SJSA1 (cell line): ENCODE results near the gene ANO6. TPM values are rescaled to one million over a fixed set of nuclear protein-coding genes. Genes with fewer than 3 reads are reported as not detected.

ENCODE experiments used
- DNase-seq, 2 experiments: peaks; one replicate each; pipeline ENCODE4 v3.0.0-alpha.2; 2015 to 2020; ENCODE audit warnings: low spot score in 2 of 2, low read depth in 1 of 2
- H3K27ac ChIP-seq: fragments of 250-450 bp; sonication (Bioruptor Pico); 2 replicates; pipeline ENCODE4 v1.5.1; 2020; ENCODE audit warnings: mild to moderate bottlenecking, moderate library complexity
- H3K27me3 ChIP-seq: fragments of 250-450 bp; sonication (Bioruptor Pico); replicated peaks from 2 replicates; pipeline ENCODE4 v1.5.1; 2020; ENCODE audit warnings: mild to moderate bottlenecking, moderate library complexity
- H3K36me3 ChIP-seq: fragments of 250-450 bp; sonication (Bioruptor Pico); 2 replicates; pipeline ENCODE4 v1.5.1; 2020; ENCODE audit warnings: mild to moderate bottlenecking
- H3K4me1 ChIP-seq: fragments of 250-450 bp; sonication (Bioruptor Pico); replicated peaks from 2 replicates; pipeline ENCODE4 v1.6.1; 2021; ENCODE audit warnings: mild to moderate bottlenecking
- H3K4me3 ChIP-seq: fragments of 250-450 bp; sonication (Bioruptor Pico); 2 replicates; pipeline ENCODE4 v1.5.1; 2020; ENCODE audit warnings: mild to moderate bottlenecking
- H3K9me3 ChIP-seq: fragments of 250-450 bp; sonication (Bioruptor Pico); replicated peaks from 2 replicates; pipeline ENCODE4 v1.5.1; 2020; ENCODE audit warnings: mild to moderate bottlenecking
- total RNA-seq: library from RNA; depleted of rRNA; stranded (reverse); fragments of >200 nt; shearing (Covaris generic); gene quantifications from 2 replicates; pipeline ENCODE4 v1.2.3, GENCODE V29; 2014

The ANO6 gene
- total RNA-seq, 1 experiment from 2014 or later: 88.8 TPM

DNA sequence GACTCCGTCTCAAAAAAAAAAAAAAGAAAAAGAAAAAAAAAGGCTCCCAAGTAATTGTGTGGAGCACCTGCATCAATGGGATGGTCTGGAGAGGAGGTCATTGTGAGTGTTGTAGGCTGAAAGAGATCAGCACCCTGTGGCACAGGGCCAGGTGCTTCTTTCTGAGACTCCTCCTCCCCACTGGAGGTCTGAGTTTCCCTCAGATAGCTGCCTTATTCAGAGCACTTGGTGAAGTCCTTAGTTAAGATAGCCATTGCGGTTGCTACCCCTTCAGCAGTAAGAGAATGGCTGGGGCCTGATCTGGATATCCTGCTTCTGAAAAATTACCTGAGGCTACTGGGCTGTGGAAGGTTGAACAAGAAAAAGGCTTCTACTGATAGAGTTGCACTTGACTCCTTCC, 69.8 kb downstream of the ANO6 start:
- no peak for DNase-seq
- H3K36me3 ChIP-seq: no peaks in the 10 kb centered on the region; the same call in 1 of the 2 replicates
- H3K4me1 ChIP-seq: peaks cover 30% of the 10 kb centered on the region
- no peak overlapping the region for H3K4me3 ChIP-seq
- no peaks in the 10 kb centered on the region for H3K27me3 ChIP-seq
- no peak overlapping the region for H3K27ac ChIP-seq
- H3K9me3 ChIP-seq: no peaks in the 10 kb centered on the region

DNA sequence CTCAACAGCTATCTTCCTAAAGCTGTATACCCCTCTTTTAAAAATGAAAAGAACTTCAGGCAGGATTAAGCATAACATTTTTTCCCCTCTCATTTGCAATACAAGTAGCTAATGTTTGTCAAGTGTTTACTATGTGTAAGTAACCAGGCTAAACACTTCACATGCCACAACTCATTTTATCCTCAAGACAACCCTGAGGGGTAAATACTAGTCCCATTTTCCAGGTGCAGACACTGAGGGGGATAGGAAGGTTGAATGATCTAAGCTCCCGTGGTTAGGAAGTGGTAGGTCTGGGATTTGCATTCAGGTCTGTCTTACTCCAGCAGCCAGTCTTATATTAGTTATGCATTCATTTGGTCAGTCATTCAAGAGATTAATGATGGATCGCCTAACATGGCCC, 70.7 kb downstream of the ANO6 start:
- no peak for DNase-seq
- H3K27me3 ChIP-seq: no peaks in the 10 kb centered on the region
- no peak overlapping the region for H3K4me3 ChIP-seq
- H3K4me1 ChIP-seq: peaks cover 30% of the 10 kb centered on the region
- no peak overlapping the region for H3K27ac ChIP-seq
- H3K36me3 ChIP-seq: peaks cover under 1% of the 10 kb centered on the region; the same call in 1 of the 2 replicates
- no peaks in the 10 kb centered on the region for H3K9me3 ChIP-seq

GRCh38 chr12:45289245-45290215, 73.6 kb downstream of the ANO6 start:
- Histone ChIP-seq H3K36me3 (0 out of 2 replicates have a peak, but pooled peaks cover 3% of the 10 kb centered on the region), H3K27me3 (no peaks in the 10 kb centered on the region), H3K9me3 (no peaks in the 10 kb centered on the region), H3K27ac (no peak overlapping the region), H3K4me3 (no peak overlapping the region), H3K4me1 (peaks cover 12% of the 10 kb centered on the region)
- DNase-seq: no peak

DNA sequence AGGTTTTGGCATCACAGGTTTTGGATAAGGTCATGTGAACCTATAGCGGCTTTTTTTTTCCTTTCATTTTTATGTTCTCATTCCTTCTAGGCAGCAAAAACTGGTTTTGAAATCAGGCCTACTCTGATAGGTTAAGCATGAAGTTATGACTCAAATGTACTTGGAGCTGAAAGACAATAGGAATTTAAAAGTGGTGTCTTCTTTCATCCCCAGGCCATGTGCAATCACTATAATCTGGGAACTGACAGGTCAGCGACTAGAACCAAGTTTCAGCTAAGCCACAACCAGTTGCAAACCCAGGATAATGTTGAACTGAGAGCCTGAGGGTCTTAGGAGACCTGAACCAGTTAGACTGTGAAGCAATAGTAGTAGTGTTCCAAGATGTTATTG, 74.3 kb downstream of the ANO6 start:
- Histone ChIP-seq H3K4me1 (peaks cover 6% of the 10 kb centered on the region), H3K27me3 (no peaks in the 10 kb centered on the region), H3K4me3 (no peak overlapping the region), H3K27ac (no peak overlapping the region), H3K9me3 (no peaks in the 10 kb centered on the region), H3K36me3 (0 out of 2 replicates have a peak, but pooled peaks cover 3% of the 10 kb centered on the region)
- no peak for DNase-seq

GRCh38 chr12:45291518-45291917, 75.6 kb downstream of the ANO6 start:
- DNase-seq: no peak
- Histone ChIP-seq H3K36me3 (0 out of 2 replicates have a peak, but pooled peaks cover 3% of the 10 kb centered on the region), H3K27me3 (no peaks in the 10 kb centered on the region), H3K4me3 (no peak overlapping the region), H3K4me1 (0 out of 2 replicates have a peak, but pooled peaks cover 3% of the 10 kb centered on the region), H3K9me3 (no peaks in the 10 kb centered on the region), H3K27ac (no peak overlapping the region)

GRCh38 chr12:45292486-45293195, 76.7 kb downstream of the ANO6 start:
- Histone ChIP-seq H3K4me1 (0 out of 2 replicates have a peak, but pooled peaks cover 3% of the 10 kb centered on the region), H3K27ac (no peak overlapping the region), H3K36me3 (0 out of 2 replicates have a peak, but pooled peaks cover 3% of the 10 kb centered on the region), H3K9me3 (no peaks in the 10 kb centered on the region), H3K4me3 (no peak overlapping the region), H3K27me3 (no peaks in the 10 kb centered on the region)
- DNase-seq: no peak

- Histone ChIP-seq H3K36me3 (0 out of 2 replicates have a peak, but pooled peaks cover 3% of the 10 kb centered on the region), H3K4me1 (peaks cover 22% of the 10 kb centered on the region), H3K4me3 (no peak overlapping the region), H3K27ac (no peak overlapping the region), H3K27me3 (no peaks in the 10 kb centered on the region), H3K9me3 (no peaks in the 10 kb centered on the region)
- DNase-seq: no peak
Observed at GRCh38 chr12:45294906-45295305, 79.0 kb downstream of the ANO6 start.

DNA sequence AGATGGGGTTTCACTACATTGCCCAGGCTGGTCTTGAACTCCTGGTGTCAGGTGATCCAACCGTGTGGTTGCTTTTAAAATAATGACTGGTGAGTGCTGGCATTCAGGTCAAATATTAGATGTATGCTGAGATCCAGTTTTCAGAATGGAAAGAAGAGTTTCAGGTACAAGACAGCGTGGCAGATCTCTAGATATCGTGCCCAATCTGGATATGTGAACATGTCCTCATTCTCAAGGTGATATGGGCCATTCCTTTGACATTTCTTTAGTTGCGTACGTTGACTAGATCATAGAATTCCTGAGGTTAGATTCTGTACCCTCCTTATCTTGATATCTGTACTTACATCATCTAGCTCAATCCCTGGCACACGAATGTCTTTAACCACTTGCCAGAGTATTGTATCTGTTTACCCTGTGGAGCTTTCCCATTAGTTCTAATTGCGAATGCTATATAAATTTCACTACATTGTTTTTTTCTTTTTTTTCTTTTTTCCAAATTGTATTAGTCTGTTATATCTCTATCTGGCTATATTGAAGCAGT, 80.2 kb downstream of the ANO6 start:
- Histone ChIP-seq H3K27ac (no peak overlapping the region), H3K27me3 (no peaks in the 10 kb centered on the region), H3K36me3 (0 out of 2 replicates have a peak, but pooled peaks cover 3% of the 10 kb centered on the region), H3K9me3 (no peaks in the 10 kb centered on the region), H3K4me1 (peaks cover 20% of the 10 kb centered on the region), H3K4me3 (no peak overlapping the region)
- DNase-seq: no peak

DNA sequence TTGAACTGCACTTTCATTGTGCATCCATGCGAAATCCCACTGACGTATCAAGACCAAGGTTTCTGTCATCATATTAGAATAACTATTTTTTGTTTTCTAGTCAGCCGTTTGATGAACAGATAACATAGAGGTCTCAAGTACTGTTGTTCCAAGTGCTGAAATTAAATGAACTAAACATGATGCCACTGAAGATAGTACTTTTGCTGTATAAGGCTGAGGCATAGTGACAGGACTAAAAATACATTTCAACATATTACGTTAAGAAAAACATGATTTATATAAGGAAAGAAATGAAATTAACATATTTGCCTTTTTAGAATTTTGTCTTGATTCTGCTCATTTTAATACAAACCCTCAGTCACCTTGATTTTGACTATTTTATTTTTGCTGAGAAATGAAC, 82.2 kb downstream of the ANO6 start:
- Histone ChIP-seq H3K9me3 (no peaks in the 10 kb centered on the region), H3K36me3 (no peaks in the 10 kb centered on the region), H3K4me3 (no peak overlapping the region), H3K27ac (no peak overlapping the region), H3K4me1 (peaks cover 20% of the 10 kb centered on the region), H3K27me3 (no peaks in the 10 kb centered on the region)
- DNase-seq: no peak

DNA sequence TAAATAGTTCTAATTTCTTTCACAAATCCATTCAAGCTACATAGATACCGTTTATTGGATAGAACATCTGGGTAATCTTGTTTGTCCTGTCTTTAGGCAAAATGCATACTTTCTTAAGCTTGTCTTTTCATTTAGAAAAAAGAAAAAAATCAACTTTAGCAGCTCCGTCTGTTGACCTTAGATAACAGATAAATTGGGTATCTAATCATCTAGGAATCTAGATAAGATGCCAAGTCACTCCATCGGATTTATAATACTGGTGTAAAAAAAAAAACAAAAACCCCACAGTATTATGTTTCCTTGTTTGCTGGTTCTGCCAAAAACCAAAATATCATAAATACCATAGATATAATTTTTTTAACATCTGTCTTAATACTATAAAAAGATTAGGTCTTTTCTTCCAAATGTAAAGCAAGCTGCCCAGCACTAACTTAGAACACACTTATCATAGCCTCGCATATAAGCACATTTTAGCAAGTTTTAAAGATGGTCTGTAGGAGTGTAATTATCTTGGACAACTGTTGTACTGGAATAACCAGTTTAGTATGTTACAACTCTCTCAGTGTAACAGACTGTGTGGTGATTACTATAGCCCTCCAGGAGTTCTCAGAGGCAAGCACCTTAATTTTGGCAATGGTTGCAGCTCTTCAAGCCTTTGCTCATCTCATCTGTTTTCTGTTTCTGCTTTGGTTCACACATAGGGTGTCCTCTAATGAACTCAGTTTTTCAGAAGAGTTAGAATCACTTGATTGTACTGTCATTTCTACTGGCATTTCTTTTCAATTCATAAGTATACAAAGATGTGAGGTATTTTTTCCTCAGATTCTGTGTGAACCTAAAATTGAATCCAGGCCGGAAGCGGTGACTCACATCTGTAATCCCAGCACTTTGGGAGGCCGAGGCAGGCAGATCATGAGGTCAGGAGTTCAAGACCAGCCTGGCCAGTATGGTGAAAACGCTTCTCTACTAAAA, 83.1 kb downstream of the ANO6 start:
- peak overlapping the region; percentile 77 for H3K27ac ChIP-seq
- H3K9me3 ChIP-seq: no peaks in the 10 kb centered on the region
- no peaks in the 10 kb centered on the region for H3K27me3 ChIP-seq
- H3K4me3 ChIP-seq: no peak overlapping the region
- peak; percentile 59 to 75 for DNase-seq
- no peaks in the 10 kb centered on the region; the same call in 1 of the 2 replicates for H3K36me3 ChIP-seq
- H3K4me1 ChIP-seq: peaks cover 20% of the 10 kb centered on the region

- H3K4me3 ChIP-seq: no peak overlapping the region
- peaks cover 5% of the 10 kb centered on the region; the same call in 1 of the 2 replicates for H3K36me3 ChIP-seq
- no peaks in the 10 kb centered on the region for H3K27me3 ChIP-seq
- H3K9me3 ChIP-seq: no peaks in the 10 kb centered on the region
- H3K27ac ChIP-seq: no peak overlapping the region
- peaks cover 20% of the 10 kb centered on the region for H3K4me1 ChIP-seq
- DNase-seq: no peak
Observed at GRCh38 chr12:45302621-45303369, 86.9 kb downstream of the ANO6 start.

- Histone ChIP-seq H3K36me3 (peaks cover 5% of the 10 kb centered on the region; the same call in 1 of the 2 replicates), H3K9me3 (no peaks in the 10 kb centered on the region), H3K27ac (no peak overlapping the region), H3K4me1 (peaks cover 10% of the 10 kb centered on the region), H3K27me3 (no peaks in the 10 kb centered on the region), H3K4me3 (no peak overlapping the region)
- no peak for DNase-seq
Observed at GRCh38 chr12:45303945-45304344, 88.0 kb downstream of the ANO6 start.
